ENCODE measurements around the gene GNAQ. TPM values are rescaled to one million over a fixed set of nuclear protein-coding genes. Genes with fewer than 3 reads are reported as not detected.
A peak's percentile ranks its signal among the peaks of the same experiment; 100 is the strongest.

Gene GNAQ
- total RNA-seq, 2 experiments from 2014 or later = 22.8 to 24.7 TPM

DNA sequence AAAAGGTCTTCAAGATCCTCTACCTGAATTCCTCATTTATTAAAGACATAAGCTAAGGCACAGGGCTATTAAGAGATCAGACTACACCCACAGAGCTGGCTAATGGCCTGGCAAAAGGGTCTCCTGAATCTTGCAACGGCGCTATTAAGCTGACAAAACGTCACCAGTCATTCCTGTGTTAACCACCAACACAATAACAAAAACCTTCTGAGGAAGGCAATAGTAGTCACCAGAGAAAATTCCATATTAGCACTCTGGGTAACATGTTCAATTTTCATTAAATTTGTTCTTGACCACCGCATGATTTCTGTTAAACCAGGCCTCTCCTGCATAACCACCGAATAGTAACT lies 77.0 kb downstream of the GNAQ start:
- POLR2A ChIA-PET = no interaction called here
- H3K9me3 Mint-ChIP-seq (ENCODE audit: low read depth) = no peaks in the 10 kb centered on the region
- DNase-seq = no peak
- intact Hi-C loops (cut with DNase I, micrococcal nuclease) = no loop called here
- ATAC-seq = no peak
- no peak overlapping the region for H3K4me3 Mint-ChIP-seq
- no peaks in the 10 kb centered on the region for H3K27me3 Mint-ChIP-seq
- no peaks in the 10 kb centered on the region for H3K36me3 Mint-ChIP-seq (ENCODE audit: low read depth)
- peaks cover 48% of the 10 kb centered on the region for H3K4me1 Mint-ChIP-seq
- CTCF ChIA-PET = interaction anchor here (1.0 to 1.5 kb wide), 2 partner anchors 56 to 81 kb away, joined by 3 read pairs; no protein-coding TSS in a partner anchor
- no peak overlapping the region for H3K27ac Mint-ChIP-seq

DNA sequence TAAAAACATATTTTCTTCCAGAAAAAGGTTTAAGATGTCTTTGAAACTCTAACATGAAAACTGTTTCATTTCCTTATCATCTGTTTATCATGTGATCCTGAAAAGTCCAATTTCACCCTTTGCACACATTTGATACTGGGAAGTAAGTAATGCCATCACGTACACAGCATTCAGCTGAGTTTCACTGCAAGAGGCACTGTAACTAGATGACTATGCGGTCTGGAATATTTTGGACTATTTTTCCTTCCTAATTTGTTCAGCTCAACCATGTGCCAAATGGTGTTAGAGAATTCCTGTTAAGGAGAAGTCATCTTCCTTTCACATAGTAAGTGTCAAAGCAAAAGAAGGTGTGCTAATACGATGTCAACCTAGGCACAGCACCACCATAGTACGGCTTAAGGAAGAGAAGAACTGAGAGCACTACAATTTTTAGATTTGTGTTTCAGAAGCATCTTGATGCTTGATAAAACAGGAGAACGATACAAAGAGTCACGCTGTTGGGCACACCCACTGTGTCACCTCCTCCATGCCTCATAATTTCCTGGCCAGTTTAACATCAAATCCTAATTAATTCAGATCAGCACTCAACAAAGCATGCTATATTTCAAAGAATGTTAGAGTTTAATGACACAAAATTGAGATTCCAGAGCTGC lies 77.5 kb downstream of the GNAQ start:
- Mint-ChIP-seq H3K36me3 (ENCODE audit: low read depth) (no peaks in the 10 kb centered on the region), H3K27me3 (no peaks in the 10 kb centered on the region), H3K27ac (no peak overlapping the region), H3K4me3 (no peak overlapping the region), H3K4me1 (peaks cover 48% of the 10 kb centered on the region), H3K9me3 (ENCODE audit: low read depth) (no peaks in the 10 kb centered on the region)
- CTCF ChIA-PET = interaction anchor here (1.0 to 1.5 kb wide), 2 partner anchors 55 to 81 kb away, joined by 3 read pairs; no protein-coding TSS in a partner anchor
- intact Hi-C loops (cut with DNase I, micrococcal nuclease) = no loop called here
- POLR2A ChIA-PET = no interaction called here
- no peak for DNase-seq
- no peak for ATAC-seq

DNA sequence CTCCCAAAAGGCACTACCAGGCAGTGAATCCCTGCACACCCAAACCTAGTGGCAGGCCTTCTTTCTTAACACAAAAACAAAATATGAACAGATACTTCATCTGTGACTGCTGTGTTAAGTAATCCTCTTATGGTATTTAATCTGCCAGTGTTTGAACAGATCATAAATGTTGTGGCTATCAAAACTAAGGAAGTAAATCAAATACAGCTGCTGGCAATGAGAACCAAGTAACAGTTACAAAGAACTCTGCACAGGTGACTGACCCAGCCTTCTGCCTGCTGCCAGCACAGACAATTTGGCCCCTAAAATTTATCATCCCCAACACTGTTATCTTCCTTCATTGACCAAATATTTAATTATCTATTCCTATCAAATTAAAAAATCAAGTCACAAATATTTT lies 78.0 kb downstream of the GNAQ start:
- H3K36me3 Mint-ChIP-seq (ENCODE audit: low read depth) = no peaks in the 10 kb centered on the region
- H3K9me3 Mint-ChIP-seq (ENCODE audit: low read depth) = no peaks in the 10 kb centered on the region
- no peak overlapping the region for H3K27ac Mint-ChIP-seq
- H3K4me3 Mint-ChIP-seq = no peak overlapping the region
- no peaks in the 10 kb centered on the region for H3K27me3 Mint-ChIP-seq
- DNase-seq = no peak
- ChIA-PET CTCF (interaction anchor here (1.0 kb wide), 1 partner anchor 55 kb away, joined by 3 read pairs; no protein-coding TSS in a partner anchor), POLR2A (no interaction called here)
- intact Hi-C loops (cut with DNase I, micrococcal nuclease) = no loop called here
- no peak for ATAC-seq
- peaks cover 48% of the 10 kb centered on the region for H3K4me1 Mint-ChIP-seq

DNA sequence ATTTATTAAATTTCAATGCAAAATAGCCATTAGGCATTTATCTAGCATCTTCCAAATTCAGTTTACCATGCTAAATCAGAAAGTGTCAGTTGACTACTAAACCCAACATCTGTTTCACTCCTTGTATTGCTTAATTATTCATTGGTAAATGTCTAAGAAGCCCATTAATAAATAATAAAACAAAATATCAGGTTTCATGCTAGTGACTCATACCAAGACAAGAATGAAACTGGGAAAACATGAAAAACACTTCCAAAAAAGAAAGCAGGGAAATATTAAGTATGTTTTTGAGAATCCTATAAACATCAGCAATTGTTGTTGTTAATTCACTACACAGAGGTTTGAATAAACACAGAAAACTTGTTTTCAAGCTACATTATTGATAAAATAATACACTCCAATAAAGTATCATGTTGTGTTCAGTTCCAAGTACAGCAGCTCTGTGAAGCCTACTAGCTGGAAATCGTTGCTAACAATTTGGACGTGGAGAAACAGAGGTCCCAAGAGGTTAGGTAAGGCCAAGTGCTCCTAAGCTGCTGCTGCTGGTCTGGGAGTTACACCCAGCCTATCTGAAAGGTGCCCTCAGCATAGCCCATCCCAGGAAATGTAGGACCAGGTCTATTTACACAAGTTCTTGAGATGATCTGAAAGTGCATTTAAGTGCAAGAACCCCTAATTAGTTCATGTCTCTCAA lies 78.8 kb downstream of the GNAQ start:
- H3K9me3 Mint-ChIP-seq (ENCODE audit: low read depth) = no peaks in the 10 kb centered on the region
- no peak for DNase-seq
- intact Hi-C loops (cut with DNase I, micrococcal nuclease) = no loop called here
- no peaks in the 10 kb centered on the region for H3K27me3 Mint-ChIP-seq
- no peak overlapping the region for H3K27ac Mint-ChIP-seq
- no peak overlapping the region for H3K4me3 Mint-ChIP-seq
- POLR2A ChIA-PET = no interaction called here
- CTCF ChIA-PET = interaction anchor here (1.0 kb wide), 1 partner anchor 83 kb away, joined by 4 read pairs; no protein-coding TSS in a partner anchor
- peaks cover 48% of the 10 kb centered on the region for H3K4me1 Mint-ChIP-seq
- no peaks in the 10 kb centered on the region for H3K36me3 Mint-ChIP-seq (ENCODE audit: low read depth)
- ATAC-seq = no peak

DNA sequence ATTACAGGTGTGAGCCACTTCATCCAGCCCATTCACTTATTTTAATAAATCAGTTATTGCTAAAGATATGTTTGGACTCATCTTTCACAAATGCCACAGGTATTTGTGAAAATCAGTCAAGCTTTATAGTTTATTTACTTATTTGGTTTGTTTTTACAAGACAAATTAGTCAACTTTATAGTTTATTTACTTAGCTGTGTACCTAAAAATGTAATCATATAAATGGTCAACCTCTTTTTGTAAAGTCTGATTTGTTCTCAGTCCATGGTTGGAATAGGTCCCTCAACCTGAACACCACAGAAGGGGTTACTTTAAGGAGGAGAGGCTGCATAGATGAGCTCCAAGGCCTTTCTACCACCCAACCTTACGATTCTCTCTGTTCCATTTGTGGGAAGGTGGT lies 80.2 kb downstream of the GNAQ start:
- Mint-ChIP-seq H3K27ac (no peak overlapping the region), H3K36me3 (ENCODE audit: low read depth) (no peaks in the 10 kb centered on the region), H3K27me3 (no peaks in the 10 kb centered on the region), H3K4me1 (peaks cover 45% of the 10 kb centered on the region), H3K4me3 (no peak overlapping the region), H3K9me3 (ENCODE audit: low read depth) (no peaks in the 10 kb centered on the region)
- DNase-seq (no peak), ATAC-seq (no peak)
- intact Hi-C loops (cut with DNase I, micrococcal nuclease) = no loop called here
- POLR2A ChIA-PET = no interaction called here
- CTCF ChIA-PET = interaction anchor here (1.1 to 1.6 kb wide), 3 partner anchors 8 to 79 kb away, joined by 4 read pairs; no protein-coding TSS in a partner anchor

DNA sequence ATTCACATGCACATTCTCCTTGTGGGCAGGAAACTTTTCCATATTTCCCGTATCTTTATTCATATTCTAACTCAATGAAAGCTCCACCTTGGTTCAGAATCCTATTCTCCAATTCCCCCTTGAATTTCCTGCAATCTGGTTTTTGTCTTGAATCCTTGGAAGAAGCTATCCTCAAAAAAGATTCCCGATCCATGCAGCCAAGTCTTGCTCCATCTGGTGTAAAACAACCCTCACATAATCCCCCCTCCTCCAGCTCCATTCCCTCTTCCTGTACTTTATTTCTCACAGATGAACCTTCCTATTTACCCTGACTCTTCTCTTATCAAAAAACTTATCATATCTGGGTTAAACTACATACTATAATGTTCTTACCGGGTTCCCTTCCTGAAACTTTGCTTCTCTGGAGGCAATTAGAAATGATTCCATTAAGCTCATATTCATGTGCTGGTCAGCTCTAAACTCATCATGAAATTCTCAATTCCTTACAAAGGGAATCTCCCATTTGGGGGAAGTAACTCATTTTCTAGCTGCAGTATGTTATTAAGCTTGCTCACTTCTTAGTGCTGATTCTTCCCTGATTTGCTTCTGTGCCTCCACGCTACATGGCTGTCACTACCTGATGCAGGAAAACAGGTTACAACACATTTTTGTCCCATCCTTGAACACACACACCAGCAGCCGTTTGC lies 81.7 kb downstream of the GNAQ start:
- Mint-ChIP-seq H3K27ac (no peak overlapping the region), H3K9me3 (ENCODE audit: low read depth) (no peaks in the 10 kb centered on the region), H3K4me1 (peaks cover 57% of the 10 kb centered on the region), H3K27me3 (no peaks in the 10 kb centered on the region), H3K4me3 (no peak overlapping the region), H3K36me3 (ENCODE audit: low read depth) (no peaks in the 10 kb centered on the region)
- POLR2A ChIA-PET = no interaction called here
- DNase-seq (no peak), ATAC-seq (no peak)
- intact Hi-C loops (cut with DNase I, micrococcal nuclease) = no loop called here
- CTCF ChIA-PET = interaction anchor here (0.7 to 1.6 kb wide), 8 partner anchors 13 to 172 kb away, joined by 3 to 5 read pairs (median 3); no protein-coding TSS in a partner anchor

DNA sequence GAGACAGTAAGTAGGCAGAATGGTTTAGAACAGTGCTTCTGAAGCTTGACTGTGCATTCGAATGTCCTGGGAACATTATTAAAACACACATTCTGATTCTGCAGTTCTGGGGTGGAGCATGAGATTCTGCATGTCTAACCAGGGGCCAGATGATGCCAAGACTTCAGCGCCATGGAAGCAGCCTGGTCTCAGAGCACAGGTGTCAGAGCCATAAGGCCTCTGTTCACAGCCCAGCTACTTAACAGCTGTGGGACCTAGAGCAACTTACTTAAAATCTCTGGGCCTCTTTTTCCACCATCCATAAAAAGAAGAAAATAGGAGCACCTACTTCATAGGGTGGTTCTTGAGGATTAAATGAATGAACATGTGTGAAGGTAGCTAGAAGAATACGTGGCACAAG lies 84.0 kb downstream of the GNAQ start:
- no peaks in the 10 kb centered on the region for H3K36me3 Mint-ChIP-seq (ENCODE audit: low read depth)
- no peaks in the 10 kb centered on the region for H3K9me3 Mint-ChIP-seq (ENCODE audit: low read depth)
- intact Hi-C loops (cut with DNase I, micrococcal nuclease) = no loop called here
- H3K27ac Mint-ChIP-seq = no peak overlapping the region
- H3K4me3 Mint-ChIP-seq = no peak overlapping the region
- no peak for ATAC-seq
- ChIA-PET POLR2A (no interaction called here), CTCF (interaction anchor here (0.6 kb wide), 1 partner anchor 757 kb away, joined by 4 read pairs; no protein-coding TSS in a partner anchor)
- no peak for DNase-seq
- H3K27me3 Mint-ChIP-seq = no peaks in the 10 kb centered on the region
- peaks cover 56% of the 10 kb centered on the region for H3K4me1 Mint-ChIP-seq

DNA sequence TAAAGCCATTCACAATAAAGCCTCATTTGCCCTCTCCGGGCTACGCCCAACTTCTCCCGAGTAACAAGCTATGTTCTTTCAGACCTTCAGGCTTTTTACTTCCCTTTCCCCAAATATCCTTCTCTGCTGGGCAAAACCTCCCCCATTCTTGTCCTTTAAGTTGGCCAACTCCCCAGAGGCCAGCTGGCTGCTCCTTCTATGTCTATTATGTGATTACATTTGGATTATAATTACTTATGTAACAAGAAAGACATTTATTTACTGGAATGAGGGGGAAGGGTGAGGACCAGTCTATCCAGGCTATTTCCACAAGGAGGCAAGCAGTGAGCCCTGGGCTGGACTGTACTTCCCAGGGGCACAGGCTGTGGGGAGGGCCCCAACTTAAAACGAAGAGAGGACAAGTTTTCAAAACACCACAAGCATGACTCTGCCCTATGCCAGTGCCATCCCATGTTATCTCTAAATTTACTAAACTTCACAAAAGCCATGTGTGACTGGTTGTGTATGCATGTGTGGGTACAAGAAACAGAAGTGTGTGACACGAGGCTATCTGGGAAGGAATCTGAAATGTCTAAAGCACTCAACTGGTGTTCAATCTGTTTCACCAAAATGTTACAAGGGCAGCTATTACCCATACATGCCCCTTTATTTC lies 84.5 kb downstream of the GNAQ start:
- ChIA-PET CTCF (interaction anchor here (0.6 to 1.7 kb wide), 4 partner anchors 10 to 756 kb away, joined by 3 to 6 read pairs (median 4); no protein-coding TSS in a partner anchor), POLR2A (no interaction called here)
- H3K4me1 Mint-ChIP-seq = peaks cover 56% of the 10 kb centered on the region

DNA sequence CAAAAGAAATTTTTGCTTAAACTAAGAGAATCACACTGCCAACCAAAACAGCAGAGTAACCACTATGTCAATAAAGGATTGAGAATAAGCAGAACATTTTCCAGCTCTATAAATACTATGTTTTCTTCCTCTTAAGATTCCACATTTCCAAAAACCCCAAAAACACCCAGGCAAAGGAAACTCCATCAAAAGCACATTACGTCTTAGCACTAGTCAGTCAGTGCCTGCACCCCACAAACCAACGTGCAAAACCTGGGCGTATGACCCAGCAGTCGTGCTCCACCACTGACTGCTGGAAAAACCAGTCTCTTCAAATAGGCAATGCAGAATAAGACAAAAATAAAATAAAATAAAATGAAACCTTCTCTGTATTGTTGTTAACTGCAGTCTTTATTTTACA lies 85.3 kb downstream of the GNAQ start:
- CTCF ChIA-PET = interaction anchor here (0.9 to 1.7 kb wide), 3 partner anchors 11 to 89 kb away, joined by 3 to 6 read pairs (median 3); no protein-coding TSS in a partner anchor
- no peaks in the 10 kb centered on the region for H3K36me3 Mint-ChIP-seq (ENCODE audit: low read depth)
- DNase-seq (no peak), ATAC-seq (no peak)
- peaks cover 53% of the 10 kb centered on the region for H3K4me1 Mint-ChIP-seq
- H3K27me3 Mint-ChIP-seq = no peaks in the 10 kb centered on the region
- POLR2A ChIA-PET = no interaction called here
- intact Hi-C loops (cut with DNase I, micrococcal nuclease) = no loop called here
- H3K9me3 Mint-ChIP-seq (ENCODE audit: low read depth) = no peaks in the 10 kb centered on the region
- no peak overlapping the region for H3K4me3 Mint-ChIP-seq
- no peak overlapping the region for H3K27ac Mint-ChIP-seq

More for the DNA sequence above, 84.5 kb downstream of the GNAQ start:
- ATAC-seq = no peak
- intact Hi-C loops (cut with DNase I, micrococcal nuclease) = no loop called here
- Mint-ChIP-seq H3K4me3 (no peak overlapping the region), H3K36me3 (ENCODE audit: low read depth) (no peaks in the 10 kb centered on the region), H3K9me3 (ENCODE audit: low read depth) (no peaks in the 10 kb centered on the region), H3K27ac (no peak overlapping the region), H3K27me3 (no peaks in the 10 kb centered on the region)
- no peak for DNase-seq

DNA sequence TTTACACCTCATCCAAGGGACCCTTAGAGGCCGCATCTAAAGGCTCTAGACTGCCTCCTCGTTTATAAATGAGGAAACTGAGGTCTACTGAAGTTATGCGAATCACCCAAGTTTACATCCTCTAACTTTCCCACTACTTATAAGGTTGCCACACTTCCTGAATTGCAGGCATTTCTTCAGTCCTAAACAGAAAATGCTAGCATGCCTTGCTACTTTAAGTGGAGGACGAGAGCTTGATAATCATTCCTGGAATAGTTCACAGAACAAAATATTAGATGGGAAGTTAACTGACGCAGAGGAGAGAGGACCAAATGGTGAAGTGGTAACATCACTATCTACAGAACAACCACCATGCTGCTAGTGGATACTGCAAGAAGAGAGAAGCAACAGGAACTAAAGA lies 85.8 kb downstream of the GNAQ start:
- Mint-ChIP-seq H3K4me1 (peaks cover 53% of the 10 kb centered on the region), H3K27ac (no peak overlapping the region), H3K27me3 (no peaks in the 10 kb centered on the region), H3K4me3 (no peak overlapping the region), H3K9me3 (ENCODE audit: low read depth) (no peaks in the 10 kb centered on the region), H3K36me3 (ENCODE audit: low read depth) (no peaks in the 10 kb centered on the region)
- POLR2A ChIA-PET = no interaction called here
- DNase-seq = no peak
- intact Hi-C loops (cut with DNase I, micrococcal nuclease) = no loop called here
- ATAC-seq = no peak
- CTCF ChIA-PET = interaction anchor here (0.8 to 1.7 kb wide), 5 partner anchors 11 to 179 kb away, joined by 3 to 7 read pairs (median 4); no protein-coding TSS in a partner anchor

DNA sequence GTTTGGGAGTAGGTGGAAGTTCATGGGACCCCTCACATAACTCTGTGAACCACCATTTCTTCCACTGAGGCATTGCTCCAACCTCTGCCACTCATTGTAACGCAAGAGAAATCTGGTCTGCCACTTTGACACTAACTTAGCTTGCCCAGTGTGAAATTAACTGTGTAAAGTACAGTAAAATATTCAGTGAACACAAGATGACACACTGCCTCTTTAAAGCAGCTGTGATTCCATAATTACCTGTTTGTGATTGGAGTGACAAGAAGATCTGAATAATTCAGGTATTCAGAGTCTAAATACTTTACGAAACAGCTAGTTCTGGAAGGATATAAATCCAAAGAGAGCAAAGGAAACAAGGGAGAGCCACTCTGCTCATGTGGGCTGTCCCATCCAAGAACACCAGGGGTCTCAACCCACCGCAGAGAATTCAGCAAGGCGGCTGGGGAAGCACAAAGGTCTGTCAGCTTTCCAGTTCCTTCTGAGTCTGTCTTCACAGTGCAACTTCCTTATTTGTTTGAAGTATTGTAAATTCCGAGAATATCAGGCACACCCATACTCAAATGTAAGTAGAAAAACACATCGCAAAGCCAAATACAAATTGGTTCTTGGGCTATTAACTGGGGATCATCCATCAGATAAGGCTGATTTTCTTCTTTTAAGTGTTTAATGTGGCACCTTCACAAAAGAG lies 86.9 kb downstream of the GNAQ start:
- CTCF ChIA-PET = interaction anchor here (0.6 to 1.6 kb wide), 6 partner anchors 60 to 333 kb away, joined by 3 to 7 read pairs (median 3); no protein-coding TSS in a partner anchor
- H3K4me1 Mint-ChIP-seq = peaks cover 43% of the 10 kb centered on the region

More for the DNA sequence above, 86.9 kb downstream of the GNAQ start:
- no peak for DNase-seq
- Mint-ChIP-seq H3K9me3 (ENCODE audit: low read depth) (no peaks in the 10 kb centered on the region), H3K27ac (peak overlapping the region; percentile 29), H3K36me3 (ENCODE audit: low read depth) (no peaks in the 10 kb centered on the region), H3K27me3 (no peaks in the 10 kb centered on the region), H3K4me3 (no peak overlapping the region)
- POLR2A ChIA-PET = no interaction called here
- intact Hi-C loops (cut with DNase I, micrococcal nuclease) = no loop called here
- no peak for ATAC-seq

Data from activated CD4-positive, alpha-beta T cell treated with anti-CD3 and anti-CD28 coated beads for 36 hours (primary cell).